ENCODE data around the gene LRRC63. TPM values are rescaled to one million over a fixed set of nuclear protein-coding genes. Genes with fewer than 3 reads are reported as not detected.

The LRRC63 gene
- total and polyA plus RNA-seq, 7 donors, result 0.03 to 0.04 TPM; not detected in 5

GRCh38 chr13:46297361-46297811, 85.7 kb downstream of the LRRC63 start:
- H3K36me3 ChIP-seq (ENCODE audit: insufficient read depth in 1 of 2, low read depth in 1 of 2), result no peaks in the 10 kb centered on the region
- no peaks in the 10 kb centered on the region for H3K4me1 ChIP-seq
- TF ChIP-seq, protein P1, sequence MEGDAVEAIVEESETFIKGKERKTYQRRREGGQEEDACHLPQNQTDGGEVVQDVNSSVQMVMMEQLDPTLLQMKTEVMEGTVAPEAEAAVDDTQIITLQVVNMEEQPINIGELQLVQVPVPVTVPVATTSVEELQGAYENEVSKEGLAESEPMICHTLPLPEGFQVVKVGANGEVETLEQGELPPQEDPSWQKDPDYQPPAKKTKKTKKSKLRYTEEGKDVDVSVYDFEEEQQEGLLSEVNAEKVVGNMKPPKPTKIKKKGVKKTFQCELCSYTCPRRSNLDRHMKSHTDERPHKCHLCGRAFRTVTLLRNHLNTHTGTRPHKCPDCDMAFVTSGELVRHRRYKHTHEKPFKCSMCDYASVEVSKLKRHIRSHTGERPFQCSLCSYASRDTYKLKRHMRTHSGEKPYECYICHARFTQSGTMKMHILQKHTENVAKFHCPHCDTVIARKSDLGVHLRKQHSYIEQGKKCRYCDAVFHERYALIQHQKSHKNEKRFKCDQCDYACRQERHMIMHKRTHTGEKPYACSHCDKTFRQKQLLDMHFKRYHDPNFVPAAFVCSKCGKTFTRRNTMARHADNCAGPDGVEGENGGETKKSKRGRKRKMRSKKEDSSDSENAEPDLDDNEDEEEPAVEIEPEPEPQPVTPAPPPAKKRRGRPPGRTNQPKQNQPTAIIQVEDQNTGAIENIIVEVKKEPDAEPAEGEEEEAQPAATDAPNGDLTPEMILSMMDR (IDR thresholded peaks at IDR 0.05), result no peak
- DNase-seq, result no peak
- 70 to 78% (median 71%) methylated on average over 3 of the region's 3 CpGs for WGBS, 3 donors
- intact Hi-C loops (cut with DNase I), result no loop called here
- H3K9me3 ChIP-seq, result no peaks in the 10 kb centered on the region
- H3K27me3 ChIP-seq (ENCODE audit: insufficient read depth in 3 of 3, low read length in 2 of 3), result no peaks in the 10 kb centered on the region
- no peak for ATAC-seq
- no peak overlapping the region for H3K27ac ChIP-seq
- no peak overlapping the region for H3K4me3 ChIP-seq

GRCh38 chr13:46303742-46304385, 92.1 kb downstream of the LRRC63 start:
- Histone ChIP-seq H3K9me3 (peaks cover 6% of the 10 kb centered on the region), H3K36me3 (ENCODE audit: insufficient read depth in 1 of 2, low read depth in 1 of 2) (no peaks in the 10 kb centered on the region), H3K27ac (no peak overlapping the region), H3K27me3 (ENCODE audit: insufficient read depth in 3 of 3, low read length in 2 of 3) (no peaks in the 10 kb centered on the region), H3K4me3 (no peak overlapping the region), H3K4me1 (no peaks in the 10 kb centered on the region)
- 67 to 69% (median 67%) methylated on average over 7 of the region's 7 CpGs for WGBS, 3 donors
- ATAC-seq, result no peak
- no peak for DNase-seq
- TF ChIP-seq, protein P1 (IDR thresholded peaks at IDR 0.05), result no peak
- intact Hi-C loops (cut with DNase I), result no loop called here

- no peak for ATAC-seq
- Histone ChIP-seq H3K4me1 (no peaks in the 10 kb centered on the region), H3K4me3 (no peak overlapping the region), H3K36me3 (ENCODE audit: insufficient read depth in 1 of 2, low read depth in 1 of 2) (no peaks in the 10 kb centered on the region), H3K27ac (no peak overlapping the region), H3K27me3 (ENCODE audit: insufficient read depth in 3 of 3, low read length in 2 of 3) (no peaks in the 10 kb centered on the region), H3K9me3 (peaks cover 6% of the 10 kb centered on the region)
- intact Hi-C loops (cut with DNase I), result no loop called here
- TF ChIP-seq, protein P1 (IDR thresholded peaks at IDR 0.05), result no peak
- no peak for DNase-seq
- 48 to 81% (median 66%) methylated on average over 3 of the region's 3 CpGs for WGBS, 3 donors
These were observed 92.8 kb downstream of the LRRC63 start for GRCh38 chr13:46304546-46304945.

- H3K36me3 ChIP-seq (ENCODE audit: insufficient read depth in 1 of 2, low read depth in 1 of 2), result no peaks in the 10 kb centered on the region
- DNase-seq (no peak), ATAC-seq (no peak)
- H3K4me1 ChIP-seq, result no peaks in the 10 kb centered on the region
- TF ChIP-seq, protein P1 (IDR thresholded peaks at IDR 0.05), result no peak
- peaks cover 5% of the 10 kb centered on the region for H3K9me3 ChIP-seq
- 75 to 81% (median 78%) methylated on average over 1 of the region's 1 CpG for WGBS, 3 donors
- no peak overlapping the region for H3K4me3 ChIP-seq
- intact Hi-C loops (cut with DNase I), result no loop called here
- no peaks in the 10 kb centered on the region for H3K27me3 ChIP-seq (ENCODE audit: insufficient read depth in 3 of 3, low read length in 2 of 3)
- no peak overlapping the region for H3K27ac ChIP-seq
These were observed 95.8 kb downstream of the LRRC63 start for GRCh38 chr13:46307554-46307953.

- no peaks in the 10 kb centered on the region for H3K36me3 ChIP-seq (ENCODE audit: insufficient read depth in 1 of 2, low read depth in 1 of 2)
- no peak for ATAC-seq
- no peak overlapping the region for H3K4me3 ChIP-seq
- WGBS, 3 donors, result 78 to 89% (median 80%) methylated on average over 1 of the region's 1 CpG
- intact Hi-C loops (cut with DNase I), result no loop called here
- no peaks in the 10 kb centered on the region for H3K4me1 ChIP-seq
- TF ChIP-seq, protein P1 (IDR thresholded peaks at IDR 0.05), result no peak
- no peak overlapping the region for H3K27ac ChIP-seq
- DNase-seq, result no peak
- no peaks in the 10 kb centered on the region for H3K9me3 ChIP-seq
- no peaks in the 10 kb centered on the region for H3K27me3 ChIP-seq (ENCODE audit: insufficient read depth in 3 of 3, low read length in 2 of 3)
These were observed 98.3 kb downstream of the LRRC63 start for GRCh38 chr13:46310066-46310465.
